ENCODE results near the gene NCAPD2.
"Not testable (repeated sequence)": the region's sequence is repeated elsewhere in the genome, so short reads cannot be mapped to it uniquely, and the experiment has no call there.

The NCAPD2 gene

GRCh38 chr12:6470375-6471163 lies 23.3 kb upstream of the NCAPD2 start, which contains the start of gene VAMP1:
Gene VAMP1, minus strand, starts transcription at chr12:6470677. Its CDS starts 146 bp downstream, at chr12:6470531.
- H3K9me3 ChIP-seq (ENCODE audit: insufficient read depth, low read length): no peaks in the 10 kb centered on the region
- H3K27me3 ChIP-seq (ENCODE audit: low read length): no peaks in the 10 kb centered on the region
- peak within 1 kb of the TSS; percentile 75 for H3K27ac ChIP-seq (ENCODE audit: low read depth, low read length)
- peak within 1 kb of the TSS; percentile 91 for H3K9ac ChIP-seq (ENCODE audit: low read length)
- H3K9me2 ChIP-seq (replicated peaks; ENCODE audit: insufficient read depth, low read length): no peaks in the 10 kb centered on the region
- H3K79me2 ChIP-seq (ENCODE audit: insufficient read depth, low read length): peaks cover 45% of the 10 kb centered on the region
- peaks cover 17% of the 10 kb centered on the region for H3F3A ChIP-seq (ENCODE audit: insufficient read depth)
- peak within 1 kb of the TSS; percentile 88 for H3K4me2 ChIP-seq (ENCODE audit: low read depth, low read length, poor library complexity, severe bottlenecking)
- peak within 1 kb of the TSS; percentile 80 for H3K4me3 ChIP-seq (ENCODE audit: insufficient read depth, low read length, poor library complexity, severe bottlenecking)
- TF ChIP-seq EZH2phosphoT487 (conservative IDR thresholded peaks at IDR 0.05; ENCODE audit: low read length) (no peak), CTCF (IDR thresholded peaks at IDR 0.05; ENCODE audit: insufficient read depth, low read length, poor library complexity, severe bottlenecking) (no peak)
- peak within 1 kb of the TSS; percentile 72 for H2AFZ ChIP-seq (ENCODE audit: low read depth, low read length, severe bottlenecking)
- no peaks in the 10 kb centered on the region; the same call in 1 of the 2 replicates for H4K20me1 ChIP-seq (ENCODE audit: low read depth, low read length)
- peaks cover 3% of the 10 kb centered on the region for H3K36me3 ChIP-seq (ENCODE audit: low read length)

DNA sequence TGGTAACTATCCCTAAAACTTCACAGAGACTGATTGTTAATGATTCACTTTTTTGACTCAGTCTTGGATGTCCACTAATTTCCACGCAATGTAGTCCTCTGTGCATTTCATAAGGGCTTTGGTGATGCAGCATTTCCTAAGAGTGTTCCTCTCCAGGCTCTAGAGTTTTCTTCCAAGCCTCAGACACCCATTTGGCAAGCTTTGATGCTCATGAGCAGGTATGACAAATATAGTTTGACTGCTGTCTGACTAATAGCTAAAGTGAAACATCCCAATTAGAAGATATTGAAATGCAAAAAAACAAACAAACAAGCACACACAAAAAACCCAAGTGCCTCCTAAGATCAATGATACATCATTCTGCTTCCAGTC lies 21.9 kb upstream of the NCAPD2 start:
- Histone ChIP-seq H3K9me3 (ENCODE audit: insufficient read depth, low read length) (no peaks in the 10 kb centered on the region), H3K4me2 (ENCODE audit: low read depth, low read length, poor library complexity, severe bottlenecking) (no peak overlapping the region), H4K20me1 (ENCODE audit: low read depth, low read length) (no peaks in the 10 kb centered on the region; the same call in 1 of the 2 replicates), H3K9ac (ENCODE audit: low read length) (no peak overlapping the region), H3K27me3 (ENCODE audit: low read length) (no peaks in the 10 kb centered on the region), H3F3A (ENCODE audit: insufficient read depth) (peaks cover 7% of the 10 kb centered on the region; the same call in 1 of the 2 replicates), H3K79me2 (ENCODE audit: insufficient read depth, low read length) (peaks cover 32% of the 10 kb centered on the region), H3K27ac (ENCODE audit: low read depth, low read length) (no peak overlapping the region), H3K4me3 (ENCODE audit: insufficient read depth, low read length, poor library complexity, severe bottlenecking) (no peak overlapping the region), H2AFZ (ENCODE audit: low read depth, low read length, severe bottlenecking) (no peak overlapping the region), H3K36me3 (ENCODE audit: low read length) (peaks cover 3% of the 10 kb centered on the region), H3K9me2 (replicated peaks; ENCODE audit: insufficient read depth, low read length) (no peaks in the 10 kb centered on the region)
- TF ChIP-seq CTCF (IDR thresholded peaks at IDR 0.05; ENCODE audit: insufficient read depth, low read length, poor library complexity, severe bottlenecking) (no peak), EZH2phosphoT487 (conservative IDR thresholded peaks at IDR 0.05; ENCODE audit: low read length) (no peak)

GRCh38 chr12:6472491-6472890 lies 21.4 kb upstream of the NCAPD2 start:
- no peak overlapping the region for H3K4me2 ChIP-seq (ENCODE audit: low read depth, low read length, poor library complexity, severe bottlenecking)
- H3K9me3 ChIP-seq (ENCODE audit: insufficient read depth, low read length): no peaks in the 10 kb centered on the region
- peaks cover 29% of the 10 kb centered on the region for H3K79me2 ChIP-seq (ENCODE audit: insufficient read depth, low read length)
- no peaks in the 10 kb centered on the region; the same call in 1 of the 2 replicates for H4K20me1 ChIP-seq (ENCODE audit: low read depth, low read length)
- H3K27ac ChIP-seq (ENCODE audit: low read depth, low read length): no peak overlapping the region
- no peaks in the 10 kb centered on the region for H3K27me3 ChIP-seq (ENCODE audit: low read length)
- peaks cover 3% of the 10 kb centered on the region for H3K36me3 ChIP-seq (ENCODE audit: low read length)
- H3K9me2 ChIP-seq (replicated peaks; ENCODE audit: insufficient read depth, low read length): no peaks in the 10 kb centered on the region
- H2AFZ ChIP-seq (ENCODE audit: low read depth, low read length, severe bottlenecking): no peak overlapping the region
- H3K9ac ChIP-seq (ENCODE audit: low read length): no peak overlapping the region
- H3F3A ChIP-seq (ENCODE audit: insufficient read depth): peaks cover 7% of the 10 kb centered on the region; the same call in 1 of the 2 replicates
- H3K4me3 ChIP-seq (ENCODE audit: insufficient read depth, low read length, poor library complexity, severe bottlenecking): no peak overlapping the region
- TF ChIP-seq EZH2phosphoT487 (conservative IDR thresholded peaks at IDR 0.05; ENCODE audit: low read length): no peak
- no peak for TF ChIP-seq CTCF (IDR thresholded peaks at IDR 0.05; ENCODE audit: insufficient read depth, low read length, poor library complexity, severe bottlenecking)

DNA sequence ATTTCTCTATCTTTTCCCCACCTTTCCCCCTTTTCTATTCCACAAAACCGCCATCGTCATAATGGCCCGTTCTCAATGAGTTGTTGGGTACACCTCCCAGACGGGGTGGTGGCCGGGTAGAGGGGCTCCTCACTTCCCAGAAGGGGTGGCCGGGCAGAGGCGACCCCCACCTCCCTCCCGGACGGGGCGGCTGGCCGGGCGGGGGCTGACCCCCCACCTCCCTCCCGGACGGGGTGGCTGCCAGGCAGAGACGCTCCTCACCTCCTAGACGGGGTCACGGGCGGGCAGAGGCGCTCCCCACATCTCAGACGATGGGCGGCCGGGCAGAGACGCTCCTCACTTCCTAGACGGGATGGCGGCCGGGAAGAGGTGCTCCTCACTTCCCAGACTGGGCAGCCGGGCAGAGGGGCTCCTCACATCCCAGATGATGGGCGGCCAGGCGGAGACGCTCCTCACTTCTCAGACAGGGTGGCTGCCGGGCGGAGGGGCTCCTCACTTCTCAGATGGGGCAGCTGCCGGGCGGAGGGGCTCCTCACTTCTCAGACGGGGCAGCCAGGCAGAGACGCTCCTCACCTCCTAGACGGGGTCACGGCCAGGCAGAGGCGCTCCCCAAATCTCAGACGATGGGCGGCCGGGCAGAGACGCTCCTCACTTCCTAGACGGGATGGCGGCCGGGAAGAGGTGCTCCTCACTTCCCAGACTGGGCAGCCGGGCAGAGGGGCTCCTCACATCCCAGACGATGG lies 18.5 kb upstream of the NCAPD2 start:
- H3K4me3 ChIP-seq (ENCODE audit: insufficient read depth, low read length, poor library complexity, severe bottlenecking); H4K20me1 ChIP-seq (ENCODE audit: low read depth, low read length); H3K4me2 ChIP-seq (ENCODE audit: low read depth, low read length, poor library complexity, severe bottlenecking); H3K79me2 ChIP-seq (ENCODE audit: insufficient read depth, low read length); H3K9me2 ChIP-seq (replicated peaks; ENCODE audit: insufficient read depth, low read length); H3K27ac ChIP-seq (ENCODE audit: low read depth, low read length); H3K27me3 ChIP-seq (ENCODE audit: low read length); H3F3A ChIP-seq (ENCODE audit: insufficient read depth); H3K36me3 ChIP-seq (ENCODE audit: low read length); H3K9me3 ChIP-seq (ENCODE audit: insufficient read depth, low read length); H3K9ac ChIP-seq (ENCODE audit: low read length); H2AFZ ChIP-seq (ENCODE audit: low read depth, low read length, severe bottlenecking): not testable (repeated sequence)
